ENCODE measurements around the gene SLFN13. TPM values are rescaled to one million over a fixed set of nuclear protein-coding genes. Genes with fewer than 3 reads are reported as not detected.
"Not testable (repeated sequence)": the region's sequence is repeated elsewhere in the genome, so short reads cannot be mapped to it uniquely, and the experiment has no call there.

SLFN13 gene
- total RNA-seq, 2 experiments from 2014 or later, result 39.9 to 41.8 TPM

GRCh38 chr17:35476283-35476820 is 27.8 kb upstream of the SLFN13 start:
- Mint-ChIP-seq H3K36me3 (ENCODE audit: low read depth) (peaks cover 78% of the 10 kb centered on the region), H3K4me3 (no peak overlapping the region), H3K27ac (peak overlapping the region; percentile 60), H3K4me1 (ENCODE audit: low read depth) (peaks cover 11% of the 10 kb centered on the region), H3K27me3 (no peaks in the 10 kb centered on the region), H3K9me3 (peaks cover 31% of the 10 kb centered on the region)
- ChIA-PET CTCF (no interaction called here), POLR2A (interaction anchor here (0.9 kb wide), 2 partner anchors 15 to 103 kb away, joined by 3 read pairs; partner anchors contain the start of gene SLFN11)
- TF ChIP-seq, protein P1, sequence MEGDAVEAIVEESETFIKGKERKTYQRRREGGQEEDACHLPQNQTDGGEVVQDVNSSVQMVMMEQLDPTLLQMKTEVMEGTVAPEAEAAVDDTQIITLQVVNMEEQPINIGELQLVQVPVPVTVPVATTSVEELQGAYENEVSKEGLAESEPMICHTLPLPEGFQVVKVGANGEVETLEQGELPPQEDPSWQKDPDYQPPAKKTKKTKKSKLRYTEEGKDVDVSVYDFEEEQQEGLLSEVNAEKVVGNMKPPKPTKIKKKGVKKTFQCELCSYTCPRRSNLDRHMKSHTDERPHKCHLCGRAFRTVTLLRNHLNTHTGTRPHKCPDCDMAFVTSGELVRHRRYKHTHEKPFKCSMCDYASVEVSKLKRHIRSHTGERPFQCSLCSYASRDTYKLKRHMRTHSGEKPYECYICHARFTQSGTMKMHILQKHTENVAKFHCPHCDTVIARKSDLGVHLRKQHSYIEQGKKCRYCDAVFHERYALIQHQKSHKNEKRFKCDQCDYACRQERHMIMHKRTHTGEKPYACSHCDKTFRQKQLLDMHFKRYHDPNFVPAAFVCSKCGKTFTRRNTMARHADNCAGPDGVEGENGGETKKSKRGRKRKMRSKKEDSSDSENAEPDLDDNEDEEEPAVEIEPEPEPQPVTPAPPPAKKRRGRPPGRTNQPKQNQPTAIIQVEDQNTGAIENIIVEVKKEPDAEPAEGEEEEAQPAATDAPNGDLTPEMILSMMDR (IDR thresholded peaks at IDR 0.05), result no peak
- intact Hi-C loops (cut with micrococcal nuclease), result no loop called here
- DNase-seq (no peak), ATAC-seq (no peak)

DNA sequence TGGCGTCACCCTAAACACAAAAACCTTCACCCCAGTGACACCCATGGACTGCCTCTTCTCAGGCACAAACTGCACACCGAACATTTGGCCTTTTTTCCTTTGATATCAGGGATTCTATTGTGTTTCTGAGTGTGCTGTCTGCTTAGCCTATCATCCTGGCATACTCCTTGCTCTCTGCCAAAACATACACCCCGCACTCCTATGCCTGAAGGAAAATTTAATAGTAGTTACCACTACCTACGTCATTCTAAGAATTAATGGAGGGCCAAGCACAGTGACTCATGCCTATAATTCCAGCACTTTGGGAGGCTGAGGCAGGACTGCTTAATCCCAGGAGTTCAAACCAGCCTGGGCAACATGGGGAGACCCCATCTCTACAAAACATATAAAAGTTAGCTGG is 19.9 kb upstream of the SLFN13 start:
- Mint-ChIP-seq H3K27me3 (no peaks in the 10 kb centered on the region), H3K36me3 (ENCODE audit: low read depth) (peaks cover 42% of the 10 kb centered on the region), H3K4me1 (ENCODE audit: low read depth) (peaks cover 24% of the 10 kb centered on the region), H3K4me3 (no peak overlapping the region), H3K9me3 (peaks cover 25% of the 10 kb centered on the region), H3K27ac (no peak overlapping the region)
- DNase-seq, result no peak
- CTCF ChIA-PET, result interaction anchor here (1.4 kb wide), 1 partner anchor 71 kb away, joined by 3 read pairs; no protein-coding TSS in a partner anchor
- no peak for ATAC-seq
- intact Hi-C loops (cut with micrococcal nuclease), result no loop called here
- POLR2A ChIA-PET, result no interaction called here
- TF ChIP-seq, protein P1 (IDR thresholded peaks at IDR 0.05), result no peak

DNA sequence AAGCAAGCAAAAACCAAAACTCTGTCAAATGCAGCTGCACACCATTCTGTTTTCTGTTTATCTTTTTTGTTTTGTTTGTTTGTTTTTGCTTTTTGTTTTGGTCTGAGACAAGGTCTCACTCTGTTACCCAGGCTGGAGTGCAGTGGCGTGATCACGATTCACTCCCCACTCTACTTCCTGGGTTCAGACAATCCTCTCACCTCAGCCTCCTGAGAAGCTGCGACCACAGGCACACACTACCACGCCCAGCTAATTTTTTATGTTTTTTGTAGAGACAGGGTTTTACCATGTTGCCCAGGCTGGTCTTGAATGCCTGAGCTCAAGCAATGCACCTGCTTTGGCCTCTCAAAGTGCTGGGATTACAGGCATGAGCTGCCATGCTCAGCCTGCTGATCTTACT is 19.3 kb upstream of the SLFN13 start:
- H3K36me3 Mint-ChIP-seq (ENCODE audit: low read depth), result peaks cover 36% of the 10 kb centered on the region
- DNase-seq, result peak; percentile 27
- TF ChIP-seq, protein P1 (IDR thresholded peaks at IDR 0.05), result no peak
- peak overlapping the region; percentile 22 for H3K27ac Mint-ChIP-seq
- CTCF ChIA-PET, result interaction anchor here (1.4 kb wide), 1 partner anchor 72 kb away, joined by 3 read pairs; no protein-coding TSS in a partner anchor
- H3K9me3 Mint-ChIP-seq, result peaks cover 22% of the 10 kb centered on the region
- intact Hi-C loops (cut with micrococcal nuclease), result no loop called here
- peak; percentile 60 for ATAC-seq
- peaks cover 24% of the 10 kb centered on the region for H3K4me1 Mint-ChIP-seq (ENCODE audit: low read depth)
- POLR2A ChIA-PET, result interaction anchor here (0.8 kb wide), 1 partner anchor 20 kb away, joined by 3 read pairs; no protein-coding TSS in a partner anchor
- no peak overlapping the region for H3K4me3 Mint-ChIP-seq
- no peaks in the 10 kb centered on the region for H3K27me3 Mint-ChIP-seq

GRCh38 chr17:35460354-35460851 is 11.8 kb upstream of the SLFN13 start:
- H3K36me3 Mint-ChIP-seq (ENCODE audit: low read depth), result peaks cover 28% of the 10 kb centered on the region
- TF ChIP-seq, protein P1 (IDR thresholded peaks at IDR 0.05), result no peak
- H3K27ac Mint-ChIP-seq, result peak overlapping the region; percentile 75
- H3K4me3 Mint-ChIP-seq, result peak overlapping the region; percentile 68
- CTCF ChIA-PET, result no interaction called here
- intact Hi-C loops (cut with micrococcal nuclease), result no loop called here
- peak; percentile 66 for DNase-seq
- peak; percentile 89 for ATAC-seq
- peaks cover 17% of the 10 kb centered on the region for H3K4me1 Mint-ChIP-seq (ENCODE audit: low read depth)
- POLR2A ChIA-PET, result interaction anchor here (0.6 kb wide), 1 partner anchor 26 kb away, joined by 3 read pairs; no protein-coding TSS in a partner anchor
- no peaks in the 10 kb centered on the region for H3K27me3 Mint-ChIP-seq
- peaks cover 28% of the 10 kb centered on the region for H3K9me3 Mint-ChIP-seq

DNA sequence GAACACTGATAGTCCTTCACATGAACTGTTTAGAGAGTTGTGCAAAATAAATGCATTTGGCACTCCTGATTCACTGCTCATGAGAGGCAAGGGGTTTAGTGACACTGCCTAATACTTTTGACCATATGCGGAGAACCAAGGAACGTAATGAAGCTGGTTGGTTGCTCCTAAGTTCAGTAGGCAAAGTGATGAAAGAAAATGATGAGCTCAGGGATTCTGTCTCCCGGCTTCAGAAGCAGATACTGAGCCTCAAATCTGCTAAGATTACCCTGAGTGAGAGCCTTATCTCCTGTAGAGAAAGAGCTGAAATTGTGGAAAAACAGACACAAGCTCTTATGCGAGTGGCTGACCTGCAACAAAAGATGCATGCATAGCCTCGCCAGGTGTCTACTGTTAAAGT is 5.5 kb upstream of the SLFN13 start:
- peaks cover 24% of the 10 kb centered on the region for H3K9me3 Mint-ChIP-seq
- POLR2A ChIA-PET, result not testable (repeated sequence)
- CTCF ChIA-PET, result interaction anchor here (0.8 kb wide), 1 partner anchor 89 kb away, joined by 3 read pairs; no protein-coding TSS in a partner anchor

More for the DNA sequence above, 5.5 kb upstream of the SLFN13 start:
- H3K4me1 Mint-ChIP-seq (ENCODE audit: low read depth); DNase-seq; intact Hi-C loops (cut with micrococcal nuclease); ATAC-seq; H3K27me3 Mint-ChIP-seq; H3K27ac Mint-ChIP-seq; H3K4me3 Mint-ChIP-seq; H3K36me3 Mint-ChIP-seq (ENCODE audit: low read depth): not testable (repeated sequence)
